Transverse colon (tissue), 4 donors: Measurements from ENCODE around the gene CASQ1. TPM values are rescaled to one million over a fixed set of nuclear protein-coding genes. Genes with fewer than 3 reads are reported as not detected.

Experiments
- DNase-seq: peaks from one replicate; pipeline ENCODE4 v3.0.0-alpha.2; 2019
- H3K27ac ChIP-seq, 4 donors: fragments of 200-600 bp; sonication (generic); 2 replicates each; pipeline ENCODE4 v1.5.1; 2016 to 2018; ENCODE audit warnings: inconsistent platforms in 4 of 4
- H3K27me3 ChIP-seq: fragments of 200-600 bp; sonication (generic); 2 replicates; pipeline ENCODE4 v1.5.1; 2017; ENCODE audit warnings: inconsistent platforms
- H3K36me3 ChIP-seq, 4 donors: fragments of 200-600 bp; sonication (generic); 2 replicates each; pipeline ENCODE4 v1.5.1; 2017 to 2019; ENCODE audit warnings: inconsistent platforms in 4 of 4
- H3K4me1 ChIP-seq, 4 donors: fragments of 200-600 bp; sonication (generic); 2 replicates each; pipeline ENCODE4 v1.5.1; 2017 to 2020; ENCODE audit warnings: inconsistent platforms in 4 of 4
- H3K4me3 ChIP-seq, 4 donors: fragments of 200-600 bp; sonication (generic); 1 replicate in 1 of 4; 2 replicates in 3 of 4; pipeline versions ENCODE4 v1.5.1 to v1.6.1; 2017 to 2019; ENCODE audit warnings: inconsistent platforms in 4 of 4
- H3K9me3 ChIP-seq, 2 donors: fragments of 200-600 bp; sonication (generic); 2 replicates each; pipeline ENCODE4 v1.5.1; 2017 to 2019; ENCODE audit warnings: inconsistent platforms in 2 of 2
- CTCF ChIP-seq, 5 experiments: fragments of 200-600 bp in 3 of 5; fragments of 450-650 bp in 2 of 5; sonication (generic) in 3 of 5; IDR thresholded peaks; 1 replicate in 2 of 5; 2 replicates in 3 of 5; pipeline ENCODE4 v1.5.1; 2016 to 2017; ENCODE audit warnings: antibody characterized with exemption in 5 of 5, inconsistent platforms in 3 of 5, mild to moderate bottlenecking in 2 of 5, moderate library complexity in 1 of 5
- EP300 ChIP-seq: sonication (generic); formaldehyde crosslinking; IDR thresholded peaks from one replicate; pipeline ENCODE4 v1.6.1; 2017; ENCODE audit warnings: antibody characterized with exemption, low read depth
- POLR2A ChIP-seq: fragments of 450-650 bp; IDR thresholded peaks from one replicate; pipeline ENCODE4 v1.6.1; 2016; ENCODE audit warnings: antibody characterized with exemption, mild to moderate bottlenecking, moderate library complexity
- POLR2AphosphoS5 ChIP-seq, 3 donors: sonication (generic); formaldehyde crosslinking; IDR thresholded peaks; one replicate each; pipeline ENCODE4 v1.6.1; 2016; ENCODE audit warnings: antibody characterized with exemption in 3 of 3
- WGBS, 2 donors: methylation state at CpG; one replicate each; pipeline ENCODE4 v1.1.5; 2018; ENCODE audit warnings: low coverage in 1 of 2; 5-methylcytosine and 5-hydroxymethylcytosine counted together
- in situ Hi-C, 4 donors: fragments of 200-750 bp; cut with MboI; loops; one replicate each; pipeline versions ENCODE4 v1.15.0 to v1.15.1; 2017; ENCODE audit warnings: low sequenced_read_pairs in 3 of 4, low pct_ligation_motif_present in 1 of 4, low pct_unique_long_range_greater_than_20kb in 1 of 4
- intact Hi-C: fragments of 100-400 bp; cut with DNase I; formaldehyde crosslinking; loops from one replicate; pipeline ENCODE4 v1.15.1; 2023; ENCODE audit warnings: low total_unique reads
- total RNA-seq, 4 donors: library from RNA; depleted of rRNA; stranded (reverse); fragments of >200 nt; gene quantifications; one replicate each; pipeline ENCODE4 v1.1.0, GENCODE V29; 2016

CASQ1 gene
- total RNA-seq, 4 donors from 2014 or later, result 0.55 to 0.95 TPM; not detected in 2

- Histone ChIP-seq H3K36me3 (peaks cover 0 to 28% (median 13%) of the 10 kb centered on the region in 4 donors), H3K27ac (no peak overlapping the region), H3K9me3 (no peaks in the 10 kb centered on the region), H3K4me3 (no peak overlapping the region), H3K27me3 (no peaks in the 10 kb centered on the region), H3K4me1 (no peaks in the 10 kb centered on the region)
- TF ChIP-seq POLR2A (no peak), CTCF (IDR thresholded peaks at IDR 0.05) (no peak), EP300 (no peak), POLR2AphosphoS5 (IDR thresholded peaks at IDR 0.05) (no peak)
- in situ Hi-C loops, result no loop called here
- intact Hi-C loops, result no loop called here
- no peak for DNase-seq
Measured at GRCh38 chr1:160243767-160244166, 53.4 kb downstream of the CASQ1 start.

DNA sequence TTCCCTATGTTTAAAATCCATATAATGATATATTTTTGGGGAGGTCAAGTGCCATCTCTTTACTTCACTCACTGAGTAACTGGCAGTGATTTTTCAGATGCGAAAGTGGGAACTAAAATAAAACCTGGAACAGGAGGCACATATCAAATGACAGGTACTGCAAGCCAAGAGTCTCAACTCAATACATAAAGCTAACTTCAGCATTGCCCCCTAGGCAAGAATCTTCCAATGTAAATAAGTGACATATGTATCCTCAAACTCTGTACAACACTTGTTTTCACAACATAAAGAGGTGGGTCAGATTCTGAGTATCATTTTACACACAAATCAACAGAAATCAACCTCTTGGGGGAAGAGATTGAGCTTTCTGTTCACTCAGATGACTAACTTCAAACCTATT lies 53.8 kb downstream of the CASQ1 start:
- 75 to 94% methylated on average over 1 of the region's 1 CpG for WGBS, 2 donors
- in situ Hi-C loops, result no loop called here

GRCh38 chr1:160245434-160245833 lies 55.1 kb downstream of the CASQ1 start:
- H3K4me1 ChIP-seq, result no peaks in the 10 kb centered on the region

More for the DNA sequence above, 53.8 kb downstream of the CASQ1 start:
- no peak for DNase-seq
- Histone ChIP-seq H3K4me3 (no peak overlapping the region), H3K9me3 (no peaks in the 10 kb centered on the region), H3K27ac (no peak overlapping the region), H3K27me3 (no peaks in the 10 kb centered on the region), H3K4me1 (no peaks in the 10 kb centered on the region), H3K36me3 (peaks cover 0 to 26% (median 10%) of the 10 kb centered on the region in 4 donors)
- intact Hi-C loops, result no loop called here
- no peak for TF ChIP-seq EP300
- TF ChIP-seq POLR2AphosphoS5 (IDR thresholded peaks at IDR 0.05), result no peak
- no peak for TF ChIP-seq CTCF (IDR thresholded peaks at IDR 0.05)
- no peak for TF ChIP-seq POLR2A

DNA sequence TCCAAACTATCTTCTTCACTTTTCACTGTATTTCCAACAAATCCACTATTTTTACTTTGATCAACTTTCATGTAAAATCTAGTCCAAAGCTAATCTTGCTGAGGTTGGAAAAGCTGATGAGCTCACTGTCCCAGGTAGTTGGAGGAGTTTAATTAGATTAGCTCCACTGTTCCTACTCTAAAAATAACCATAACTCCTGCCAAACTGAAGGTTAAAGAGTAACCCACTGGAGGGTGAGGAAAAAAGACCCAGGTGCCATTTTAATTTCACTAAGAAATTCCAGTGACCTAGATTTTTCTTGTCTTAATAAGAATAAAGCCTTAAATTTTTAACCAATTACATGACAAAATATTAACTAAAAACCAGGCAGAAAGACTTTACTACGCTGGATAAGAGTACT lies 56.7 kb downstream of the CASQ1 start:
- Histone ChIP-seq H3K9me3 (no peaks in the 10 kb centered on the region), H3K27ac (no peak overlapping the region), H3K36me3 (peaks cover 0 to 9% (median 5%) of the 10 kb centered on the region in 4 donors), H3K27me3 (no peaks in the 10 kb centered on the region), H3K4me3 (no peak overlapping the region), H3K4me1 (peaks cover 0 to 15% (median 0%) of the 10 kb centered on the region in 4 donors)
- in situ Hi-C loops (no loop called here), intact Hi-C loops (no loop called here)
- 92 to 94% methylated on average over 1 of the region's 1 CpG for WGBS, 2 donors
- TF ChIP-seq CTCF (IDR thresholded peaks at IDR 0.05) (no peak), EP300 (no peak), POLR2A (no peak), POLR2AphosphoS5 (IDR thresholded peaks at IDR 0.05) (no peak)
- DNase-seq, result no peak

More at GRCh38 chr1:160245434-160245833, 55.1 kb downstream of the CASQ1 start:
- Histone ChIP-seq H3K4me3 (no peak overlapping the region), H3K36me3 (peaks cover 0 to 20% (median 6%) of the 10 kb centered on the region in 4 donors), H3K9me3 (no peaks in the 10 kb centered on the region), H3K27ac (no peak overlapping the region), H3K27me3 (no peaks in the 10 kb centered on the region)
- 87% methylated on average over 1 of the region's 1 CpG; no CpG with 5 or more reads in 1 of the 2 donors for WGBS, 2 donors
- in situ Hi-C loops (no loop called here), intact Hi-C loops (no loop called here)
- DNase-seq, result no peak
- TF ChIP-seq CTCF (IDR thresholded peaks at IDR 0.05) (no peak), EP300 (no peak), POLR2A (no peak), POLR2AphosphoS5 (IDR thresholded peaks at IDR 0.05) (no peak)
